Measurements from ENCODE around the gene B4GALNT3.

Gene B4GALNT3

DNA sequence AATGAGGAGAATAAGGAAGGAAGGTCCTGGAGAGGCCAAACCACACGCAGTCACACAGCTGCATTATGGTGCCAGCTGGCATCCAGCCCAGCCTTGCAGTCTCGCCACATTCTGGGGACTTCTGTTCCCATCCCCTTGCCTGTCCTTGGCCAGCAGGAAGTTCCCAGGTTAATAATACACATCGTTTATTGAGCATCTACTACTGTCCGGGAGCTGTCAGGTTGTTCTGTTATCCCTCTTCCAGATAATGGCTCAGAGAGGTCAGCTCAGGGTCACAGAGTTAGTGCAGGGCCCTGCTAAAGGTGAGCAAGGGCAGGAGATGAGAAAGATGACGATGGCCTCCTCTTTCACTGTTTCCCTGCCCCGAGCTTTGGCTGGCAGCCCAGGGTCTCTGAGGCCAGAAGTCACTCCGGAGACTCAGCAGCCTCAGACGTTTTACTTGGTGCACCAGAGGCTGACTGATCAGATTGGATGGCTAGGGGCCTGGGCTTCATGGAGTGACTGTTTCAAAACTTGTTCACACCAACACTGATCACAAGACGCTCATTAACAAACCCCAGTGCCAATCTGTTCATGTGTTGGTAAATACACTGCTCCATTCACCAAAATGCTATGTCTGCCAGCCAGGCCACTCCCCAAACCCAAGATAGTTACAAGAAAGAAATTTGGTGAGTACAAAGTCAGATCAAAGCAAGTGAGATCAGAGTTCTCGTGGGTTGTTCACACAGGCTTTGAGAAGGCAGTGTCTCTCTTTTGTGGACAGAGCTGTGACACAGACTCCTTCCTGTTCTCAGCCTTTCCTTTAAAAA, 79.2 kb downstream of the B4GALNT3 start:
- no peak for DNase-seq (ENCODE audit: low read depth in 2 of 2)

DNA sequence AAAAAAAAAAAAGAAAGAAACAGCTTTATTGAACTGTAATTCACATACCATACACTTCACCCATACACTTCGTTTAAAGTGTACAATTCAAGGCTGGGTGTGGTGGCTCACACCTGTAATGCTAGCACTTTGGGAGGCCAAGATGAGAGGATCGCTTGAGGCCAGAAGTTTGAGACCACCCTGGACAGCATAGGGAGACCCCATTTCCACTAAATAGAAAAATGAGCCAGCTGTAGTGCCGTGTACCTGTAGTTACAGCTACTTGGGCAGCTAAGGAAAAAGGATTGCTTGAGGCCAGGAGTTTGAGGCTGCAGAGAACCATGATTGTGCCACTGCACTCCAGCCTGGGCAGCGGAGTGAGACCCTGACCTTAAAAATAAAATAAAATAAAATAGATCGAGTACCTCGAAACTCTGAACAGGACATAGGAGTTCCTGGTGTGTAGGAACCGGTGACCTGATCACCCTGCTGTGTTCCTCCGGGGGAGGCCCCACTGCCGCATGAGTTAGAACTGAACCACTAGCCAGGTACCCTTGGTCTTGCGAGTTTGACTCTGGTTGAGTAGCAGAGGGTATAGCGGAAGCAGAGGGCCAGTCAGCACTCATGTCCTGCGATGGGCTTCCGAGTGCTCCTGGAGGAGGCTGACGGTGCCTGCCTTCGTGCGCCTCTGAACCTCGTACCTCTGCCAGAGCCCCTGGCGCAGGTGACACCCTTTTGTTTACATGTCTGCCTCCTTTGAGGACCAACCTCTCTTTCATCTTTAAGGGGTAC, 80.0 kb downstream of the B4GALNT3 start:
- no peak for DNase-seq (ENCODE audit: low read depth in 2 of 2)

DNA sequence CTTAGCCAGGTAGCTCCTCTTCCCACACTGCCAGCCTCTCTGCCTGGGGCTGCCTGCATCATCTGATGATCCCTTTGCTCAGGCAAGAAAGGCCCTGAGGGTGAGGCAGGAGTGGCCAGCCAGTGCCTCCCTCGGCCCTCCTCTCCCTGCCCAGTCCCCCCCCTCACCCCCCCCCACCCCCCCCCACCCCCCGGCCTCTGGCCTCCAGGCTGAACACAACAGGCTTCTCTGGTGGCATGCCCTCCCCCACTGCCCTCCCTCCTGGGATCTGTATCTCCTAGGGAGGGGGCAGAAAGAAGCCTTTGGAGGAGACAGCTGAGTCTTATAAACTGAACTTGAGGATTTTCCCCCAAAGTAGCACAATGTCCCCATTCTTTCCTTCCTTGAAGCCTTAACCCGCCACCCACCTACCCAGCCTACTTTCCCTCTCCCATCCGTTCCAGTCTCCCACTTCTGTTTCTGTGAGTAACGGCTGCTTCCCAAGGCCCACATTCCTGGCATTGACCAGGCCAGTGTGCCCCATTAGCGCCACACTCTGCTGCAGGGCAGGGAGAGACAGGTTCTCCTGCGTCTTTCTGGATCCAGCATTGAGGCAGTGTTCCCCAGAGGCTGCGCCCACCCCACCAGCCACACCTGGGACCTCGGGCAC, 82.1 kb downstream of the B4GALNT3 start:
- no peak for DNase-seq (ENCODE audit: low read depth in 2 of 2)

DNA sequence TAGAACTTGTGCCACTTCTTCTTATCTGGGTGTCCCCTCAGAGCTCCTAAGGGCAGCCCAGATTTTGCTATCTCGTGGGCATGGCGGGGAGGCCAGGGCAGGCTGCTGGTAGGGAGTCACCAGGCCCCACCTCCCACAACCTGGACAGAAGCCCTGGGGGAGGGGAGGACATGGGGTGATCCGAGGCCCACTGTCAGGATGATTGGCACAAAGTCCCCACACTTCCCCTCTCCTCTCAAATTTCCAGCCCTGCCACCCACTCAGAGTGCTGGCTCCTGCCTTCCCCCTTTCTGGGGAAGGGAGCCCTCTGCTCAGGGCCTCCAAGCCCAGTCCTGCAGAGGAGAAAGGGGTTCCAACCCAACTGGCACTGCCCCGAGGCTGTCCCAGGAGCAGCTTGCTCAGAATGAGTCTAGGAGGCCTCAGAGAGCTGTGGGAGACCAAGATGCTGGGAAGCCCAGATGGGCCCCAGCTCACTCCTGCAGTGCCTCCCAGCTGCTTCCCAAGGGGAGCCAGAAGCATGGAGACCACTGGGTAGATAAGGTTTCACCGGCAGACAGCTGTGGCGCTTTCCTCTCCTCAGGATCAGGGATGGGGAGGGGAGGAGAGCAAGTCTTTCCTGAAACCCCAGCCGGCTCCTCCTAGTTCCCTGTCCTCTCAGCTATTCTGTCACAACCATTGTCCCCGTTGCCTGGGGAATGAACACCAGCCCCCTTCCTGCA, 82.8 kb downstream of the B4GALNT3 start:
- no peak for DNase-seq (ENCODE audit: low read depth in 2 of 2)

DNA sequence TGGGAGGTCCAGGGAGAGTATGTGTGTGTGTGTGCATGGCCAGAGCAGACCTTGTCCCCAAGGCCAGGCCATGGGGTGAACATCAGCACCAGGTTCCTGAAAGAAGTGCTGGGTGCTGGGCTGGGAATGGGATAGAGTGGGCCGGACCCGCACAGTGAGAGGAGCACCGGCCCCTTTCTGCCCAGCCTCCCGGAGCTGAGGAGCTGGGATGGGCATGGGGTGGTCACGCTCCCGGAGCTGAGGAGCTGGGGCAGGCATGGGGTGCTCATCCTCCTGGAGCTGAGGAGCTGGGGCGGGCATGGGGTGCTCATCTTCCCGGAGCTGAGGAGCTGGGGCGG, 83.3 kb downstream of the B4GALNT3 start:
- DNase-seq (ENCODE audit: low read depth in 2 of 2), result no peak

DNA sequence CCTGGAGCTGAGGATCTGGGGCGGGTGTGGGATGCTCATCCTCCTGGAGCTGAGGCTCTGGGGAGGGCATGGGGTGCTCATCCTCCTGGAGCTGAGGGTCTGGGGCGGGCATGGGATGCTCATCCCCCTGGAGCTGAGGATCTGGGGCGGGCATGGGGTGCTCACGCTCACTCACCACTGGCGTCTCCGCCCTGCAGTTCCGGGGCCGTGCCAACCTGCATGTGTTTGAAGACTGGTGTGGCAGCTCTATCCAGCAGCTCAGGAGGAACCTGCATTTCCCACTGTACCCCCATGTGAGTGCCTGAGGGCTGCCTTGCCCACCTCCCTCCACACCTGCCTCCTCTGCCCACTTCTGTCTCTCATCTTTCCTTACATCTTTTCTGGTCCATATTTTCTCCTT, 84.4 kb downstream of the B4GALNT3 start:
- no peak for DNase-seq (ENCODE audit: low read depth in 2 of 2)

DNA sequence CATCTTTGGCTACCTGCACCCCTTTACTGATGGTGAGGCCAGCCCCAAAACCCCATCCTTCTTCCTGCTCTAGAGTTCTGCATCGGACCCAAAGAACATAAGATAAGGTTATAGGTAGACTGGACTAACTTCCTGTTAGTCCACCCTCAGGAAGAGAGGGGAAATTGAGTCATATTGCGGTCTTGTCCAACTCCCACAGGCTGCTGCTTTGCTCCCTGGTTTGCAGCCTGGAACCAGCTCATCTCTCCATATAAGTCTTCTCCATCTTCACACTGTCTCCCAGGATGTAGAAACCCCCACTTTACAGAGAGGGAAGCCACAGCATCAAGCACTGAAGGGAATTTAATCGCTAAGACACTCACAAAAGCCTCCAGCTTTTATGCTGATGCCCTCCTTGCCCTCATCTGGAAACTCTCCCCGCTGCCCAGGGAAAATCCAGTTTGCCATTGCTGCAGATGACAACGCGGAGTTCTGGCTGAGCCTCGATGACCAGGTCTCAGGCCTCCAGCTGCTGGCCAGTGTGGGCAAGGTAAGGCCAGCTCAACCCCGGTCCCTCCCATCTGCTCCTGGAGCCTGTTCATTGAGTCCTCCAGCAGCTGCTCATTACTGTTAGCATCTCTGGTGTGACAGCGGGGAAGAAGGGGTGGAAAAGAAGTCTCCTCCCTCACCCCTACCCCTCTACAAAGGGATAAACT, 85.3 kb downstream of the B4GALNT3 start:
- no peak for DNase-seq (ENCODE audit: low read depth in 2 of 2)

DNA sequence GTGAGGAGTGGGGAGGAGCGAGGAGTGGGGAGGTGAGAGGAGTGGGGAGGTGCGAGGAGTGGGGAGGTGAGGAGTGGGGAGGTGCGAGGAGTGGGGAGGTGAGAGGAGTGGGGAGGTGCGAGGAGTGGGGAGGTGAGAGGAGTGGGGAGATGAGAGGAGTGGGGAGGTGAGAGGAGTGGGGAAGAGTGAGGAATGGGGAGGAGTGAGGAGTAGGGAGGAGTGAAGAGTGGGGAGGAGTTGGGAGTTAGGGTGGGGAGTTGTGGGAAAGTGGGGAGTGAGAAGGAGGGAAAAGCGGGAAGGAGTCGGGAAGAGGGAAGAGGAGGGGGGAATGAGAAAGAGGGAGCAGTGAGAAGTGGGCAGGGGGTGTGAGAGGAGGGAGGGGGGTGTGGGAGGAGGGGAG, 86.1 kb downstream of the B4GALNT3 start:
- DNase-seq (ENCODE audit: low read depth in 2 of 2), result no peak

DNA sequence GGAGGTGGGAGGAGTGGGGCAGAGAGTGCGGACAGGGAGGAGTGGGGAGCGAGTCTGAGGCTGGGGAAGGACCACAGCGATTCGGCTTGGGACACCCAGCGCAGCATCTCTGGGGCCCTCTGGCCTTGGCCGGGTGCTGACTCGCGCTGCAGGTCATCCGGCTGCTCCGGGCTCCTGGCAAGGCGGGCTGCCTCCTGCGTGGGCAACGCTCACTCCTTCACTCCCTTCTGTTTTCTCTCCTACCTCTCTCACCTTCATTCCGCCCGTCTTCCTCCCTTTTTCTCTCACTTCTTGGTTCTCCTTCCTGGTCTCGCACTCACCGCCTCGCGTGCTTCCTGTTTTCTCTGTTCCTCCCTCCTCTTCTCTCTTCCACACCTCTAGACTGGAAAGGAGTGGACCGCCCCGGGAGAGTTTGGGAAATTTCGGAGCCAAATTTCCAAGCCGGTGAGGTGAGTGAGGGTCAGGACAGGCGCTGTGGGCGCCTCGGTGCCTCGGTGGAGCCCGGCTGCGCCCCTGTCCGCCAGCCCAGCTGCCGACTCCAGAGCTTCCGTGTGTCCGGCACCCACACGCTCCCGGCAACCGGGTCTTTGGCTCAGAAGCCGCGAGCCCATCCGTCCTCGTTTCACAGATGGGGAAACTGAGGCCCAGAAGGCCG, 86.7 kb downstream of the B4GALNT3 start:
- no peak for DNase-seq (ENCODE audit: low read depth in 2 of 2)

DNA sequence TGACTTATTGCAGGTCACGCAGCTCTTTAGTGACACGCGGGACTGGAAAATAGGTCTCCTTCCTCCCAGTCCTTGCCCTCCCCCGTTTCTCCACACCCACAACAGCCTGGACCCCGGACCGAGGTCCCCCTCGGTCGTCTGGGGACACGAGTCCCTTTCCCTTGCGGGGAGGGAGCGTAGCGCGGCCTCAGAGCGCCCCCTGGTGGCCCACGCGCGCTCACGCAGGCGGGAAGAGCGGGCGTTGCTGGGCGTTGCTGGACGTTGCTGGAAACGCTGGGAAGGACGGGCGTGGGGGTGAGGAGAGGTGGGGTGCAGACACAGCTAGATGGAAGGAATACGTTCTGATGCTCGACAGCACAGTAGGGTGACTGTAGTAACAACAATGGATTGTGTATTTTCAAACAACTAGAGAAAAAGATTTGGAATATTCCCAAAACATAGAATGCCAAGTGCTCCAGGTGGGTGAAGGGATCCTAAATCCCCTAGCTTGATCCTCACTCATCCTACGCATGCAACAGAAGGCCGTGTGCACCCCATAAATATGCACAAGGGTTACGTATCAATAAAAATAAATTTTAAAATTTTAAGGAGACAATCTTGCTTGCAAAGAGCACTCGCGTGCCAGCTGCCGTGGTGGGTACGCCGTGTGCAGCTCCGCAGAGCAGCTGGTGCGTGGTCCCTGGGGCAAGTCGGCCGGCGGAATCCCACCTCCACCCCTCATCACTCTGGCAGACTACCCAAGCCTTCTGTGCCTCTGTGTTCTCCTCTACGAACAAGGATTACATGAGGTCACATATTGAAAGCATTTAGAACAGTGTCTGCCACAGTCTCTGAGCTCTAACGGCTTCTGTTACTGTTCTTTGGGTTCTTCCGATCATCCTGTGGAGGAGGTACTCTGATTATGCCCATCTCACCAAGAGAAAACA, 87.4 kb downstream of the B4GALNT3 start:
- peak; percentile 53 to 63 for DNase-seq (ENCODE audit: low read depth in 2 of 2)

DNA sequence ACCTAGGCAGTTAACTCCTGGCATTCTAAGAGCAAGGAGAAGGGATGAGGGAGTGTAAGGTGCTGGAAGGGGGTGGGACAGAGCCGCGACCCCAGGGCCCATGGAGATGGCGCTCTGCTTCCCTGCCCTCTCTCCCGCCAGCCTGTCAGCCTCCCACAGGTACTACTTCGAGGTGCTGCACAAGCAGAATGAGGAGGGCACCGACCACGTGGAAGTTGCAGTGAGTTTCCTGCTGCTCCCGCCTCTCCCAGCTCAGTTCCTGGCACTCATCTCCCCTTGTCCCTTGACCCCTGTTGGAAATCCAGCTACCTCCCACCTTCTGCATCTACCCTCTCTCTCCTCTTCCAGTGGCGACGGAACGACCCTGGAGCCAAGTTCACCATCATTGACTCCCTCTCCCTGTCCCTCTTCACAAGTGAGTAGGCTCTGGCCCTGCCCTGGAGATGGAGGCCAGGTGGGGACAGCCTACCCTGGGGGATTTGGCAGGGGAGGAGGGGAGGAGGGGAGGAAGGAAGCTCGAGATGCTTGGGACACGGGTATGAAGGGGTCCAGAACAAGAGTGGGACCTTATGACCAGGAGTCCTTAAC, 88.2 kb downstream of the B4GALNT3 start:
- DNase-seq (ENCODE audit: low read depth in 2 of 2), result no peak

DNA sequence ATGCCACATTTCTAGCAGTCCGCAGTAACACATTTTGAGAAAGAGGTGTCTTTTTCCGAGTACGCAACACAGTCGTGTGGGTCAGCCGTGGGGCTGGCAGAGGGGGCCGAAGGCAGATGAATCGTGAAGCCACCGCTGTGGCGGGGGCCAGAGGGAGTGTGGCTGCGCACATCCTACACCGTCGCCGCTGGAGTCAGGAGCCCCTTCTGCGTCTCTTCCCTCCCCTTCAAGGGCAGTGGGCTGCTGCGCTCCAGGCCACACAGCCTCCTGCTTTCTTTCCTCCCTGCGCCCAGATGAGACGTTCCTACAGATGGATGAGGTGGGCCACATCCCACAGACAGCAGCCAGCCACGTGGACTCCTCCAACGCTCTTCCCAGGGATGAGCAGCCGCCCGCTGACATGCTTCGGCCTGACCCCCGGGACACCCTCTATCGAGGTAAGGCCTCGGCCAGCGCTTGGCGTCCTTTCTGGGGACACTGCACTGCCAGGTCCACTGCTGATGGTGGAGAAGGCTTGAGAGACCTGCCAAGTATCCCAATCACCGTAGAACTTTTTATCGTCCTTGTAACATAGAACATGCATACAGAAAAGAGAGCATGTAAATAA, 89.8 kb downstream of the B4GALNT3 start:
- DNase-seq (ENCODE audit: low read depth in 2 of 2), result no peak

DNA sequence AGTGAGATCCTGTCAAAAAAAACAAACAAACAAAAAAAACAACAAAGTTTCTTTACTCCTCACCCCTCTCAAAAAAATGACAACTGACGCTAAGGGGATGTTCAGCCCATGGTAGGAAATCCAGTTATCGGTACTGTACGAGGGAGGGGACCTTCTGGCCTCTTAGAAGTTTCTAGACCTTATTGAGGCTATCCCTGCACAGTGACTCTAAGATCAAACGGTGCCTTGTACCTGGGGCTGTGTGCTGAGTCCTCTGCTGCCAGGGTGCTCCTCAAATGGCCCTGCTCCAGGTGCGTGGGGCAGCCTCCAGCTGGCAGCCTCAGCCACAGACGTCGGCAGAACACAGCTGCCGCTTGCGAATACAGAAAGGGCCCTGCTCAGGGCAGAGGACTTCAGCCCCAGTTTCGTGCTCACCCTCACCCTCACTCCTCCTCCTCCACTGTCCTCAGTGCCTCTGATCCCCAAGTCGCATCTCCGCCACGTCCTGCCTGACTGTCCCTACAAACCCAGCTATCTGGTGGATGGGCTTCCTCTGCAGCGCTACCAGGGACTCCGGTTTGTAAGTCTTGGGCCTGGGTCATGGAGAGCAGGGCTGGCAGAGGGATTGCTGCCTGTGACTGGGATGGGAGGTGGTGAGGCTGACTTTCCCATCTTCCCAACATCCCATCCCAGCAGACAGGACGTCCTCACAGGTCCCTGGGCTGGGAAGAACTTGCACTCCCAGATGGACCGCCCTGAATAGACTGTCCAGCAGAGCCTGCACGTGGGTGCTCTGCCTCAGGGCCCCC, 90.9 kb downstream of the B4GALNT3 start:
- DNase-seq (ENCODE audit: low read depth in 2 of 2), result no peak

DNA sequence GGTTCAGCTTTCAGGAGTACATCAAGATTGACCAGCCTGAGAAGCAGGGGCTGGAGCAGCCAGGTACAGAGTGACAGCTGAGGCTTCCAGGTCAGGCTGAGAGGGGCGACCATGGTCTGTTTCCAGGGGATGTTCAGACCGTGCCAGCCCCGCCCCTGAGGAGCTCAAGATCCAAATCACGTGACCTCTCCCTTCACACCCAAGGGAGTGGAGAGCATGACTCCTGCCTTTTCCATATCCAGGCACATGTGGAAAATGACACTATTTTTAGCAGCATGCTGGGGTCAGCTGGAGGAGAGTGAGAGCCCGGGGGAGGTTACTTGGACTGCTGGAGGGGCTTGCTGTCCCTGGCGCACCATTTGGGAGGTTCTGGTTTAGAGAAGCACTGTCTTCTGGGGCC, 92.7 kb downstream of the B4GALNT3 start:
- no peak for DNase-seq (ENCODE audit: low read depth in 2 of 2)

DNA sequence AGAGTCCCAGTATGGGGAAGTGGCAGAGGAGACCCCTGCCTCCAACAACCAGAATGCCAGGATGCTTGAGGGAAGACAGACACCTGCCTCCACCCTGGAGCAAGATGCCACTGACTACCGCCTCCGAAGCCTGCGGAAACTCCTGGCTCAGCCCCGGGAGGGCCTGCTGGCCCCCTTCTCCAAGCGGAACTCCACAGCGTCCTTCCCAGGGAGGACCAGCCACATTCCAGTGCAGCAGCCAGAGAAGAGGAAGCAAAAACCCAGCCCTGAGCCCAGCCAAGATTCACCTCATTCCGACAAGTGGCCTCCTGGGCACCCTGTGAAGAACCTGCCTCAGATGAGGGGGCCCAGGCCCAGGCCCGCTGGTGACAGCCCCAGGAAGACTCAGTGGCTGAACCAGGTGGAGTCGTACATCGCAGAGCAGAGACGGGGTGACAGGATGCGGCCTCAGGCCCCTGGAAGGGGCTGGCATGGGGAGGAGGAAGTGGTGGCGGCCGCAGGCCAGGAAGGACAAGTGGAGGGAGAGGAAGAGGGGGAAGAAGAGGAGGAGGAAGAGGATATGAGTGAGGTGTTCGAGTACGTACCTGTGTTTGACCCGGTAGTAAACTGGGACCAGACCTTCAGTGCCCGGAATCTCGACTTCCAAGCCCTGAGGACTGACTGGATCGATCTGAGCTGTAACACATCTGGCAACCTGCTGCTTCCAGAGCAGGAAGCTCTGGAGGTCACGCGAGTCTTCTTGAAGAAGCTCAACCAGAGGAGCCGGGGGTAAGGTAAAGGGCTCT, 93.7 kb downstream of the B4GALNT3 start:
- peak in 1 of 2 donors; percentile 23 for DNase-seq (ENCODE audit: low read depth in 2 of 2)

DNA sequence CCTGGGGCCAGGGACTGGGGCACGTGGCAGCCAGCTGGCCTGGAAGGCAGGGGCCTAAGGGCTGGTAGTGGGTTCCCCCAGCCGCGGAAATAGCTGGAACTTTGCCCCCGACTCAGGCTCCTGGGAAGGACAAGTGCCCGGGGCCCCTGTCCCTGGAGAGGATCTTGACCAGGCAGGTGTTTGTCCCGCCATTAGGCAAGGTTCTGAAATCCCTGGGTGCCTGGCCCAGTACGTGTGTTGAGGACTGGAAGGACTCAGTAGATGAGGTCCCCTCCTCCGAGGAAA, 94.2 kb downstream of the B4GALNT3 start:
- DNase-seq (ENCODE audit: low read depth in 2 of 2), result no peak

DNA sequence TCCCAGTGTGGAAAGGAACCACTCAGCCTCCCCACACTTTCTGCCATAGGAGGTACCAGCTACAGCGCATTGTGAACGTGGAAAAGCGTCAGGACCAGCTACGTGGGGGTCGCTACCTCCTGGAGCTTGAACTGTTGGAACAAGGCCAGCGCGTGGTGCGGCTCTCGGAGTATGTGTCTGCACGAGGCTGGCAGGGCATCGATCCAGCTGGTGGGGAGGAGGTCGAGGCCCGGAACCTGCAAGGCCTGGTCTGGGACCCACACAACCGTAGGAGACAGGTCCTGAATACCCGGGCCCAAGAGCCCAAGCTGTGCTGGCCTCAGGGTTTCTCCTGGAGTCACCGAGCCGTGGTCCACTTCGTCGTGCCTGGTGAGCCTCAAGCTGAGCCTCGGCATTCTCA, 96.8 kb downstream of the B4GALNT3 start:
- no peak for DNase-seq (ENCODE audit: low read depth in 2 of 2)

DNA sequence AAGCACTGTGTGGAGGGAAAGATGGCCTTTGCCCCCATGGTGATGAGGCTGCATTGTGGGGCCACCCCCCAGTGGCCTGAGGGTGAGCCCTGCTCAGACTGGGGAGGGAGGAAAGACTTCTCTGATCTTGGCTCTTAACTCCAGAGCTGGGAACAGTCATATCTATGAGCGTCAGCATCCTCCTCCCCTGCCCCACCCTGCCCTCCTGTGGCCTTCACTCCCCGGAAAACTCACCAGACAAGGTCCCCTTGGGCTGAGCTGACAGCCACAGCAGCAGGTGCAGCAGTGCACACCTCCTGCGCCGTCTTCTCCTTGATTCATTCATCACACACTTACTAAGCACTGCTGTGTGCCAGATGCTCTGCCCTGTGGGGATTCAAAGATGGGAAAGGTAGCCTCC, 98.8 kb downstream of the B4GALNT3 start:
- no peak for DNase-seq (ENCODE audit: low read depth in 2 of 2)

Measured in stimulated activated CD8-positive, alpha-beta memory T cell treated with anti-CD3 and anti-CD28 coated beads, Interleukin-2, amount 100 ng/mL, for 48 hours (primary cell).